Renal pelvis (tissue), 4 donors: Measurements from ENCODE around the gene OLFM4. TPM values are rescaled to one million over a fixed set of nuclear protein-coding genes. Genes with fewer than 3 reads are reported as not detected.

ENCODE experiments used
- DNase-seq: peaks from one replicate; pipeline ENCODE4 v3.0.0-alpha.2; 2013
- polyA plus RNA-seq, 3 donors: library from polyadenylated mRNA; unstranded; fragments of 120-200 nt; gene quantifications; one replicate each; pipeline ENCODE4 v1.2.1, GENCODE V29; 2013; ENCODE audit not compliant: insufficient read length in 3 of 3

Gene OLFM4
- polyA plus RNA-seq, 3 donors = 0.54 to 0.81 (median 0.58) TPM

GRCh38 chr13:53068585-53069520, 40.2 kb downstream of the OLFM4 start:
- no peak for DNase-seq

GRCh38 chr13:53069800-53070199, 41.2 kb downstream of the OLFM4 start:
- no peak for DNase-seq

- DNase-seq = no peak
Observed at GRCh38 chr13:53073711-53074110, 45.1 kb downstream of the OLFM4 start.

- DNase-seq = no peak
Observed at GRCh38 chr13:53074114-53074513, 45.5 kb downstream of the OLFM4 start.

- no peak for DNase-seq
Observed at GRCh38 chr13:53075356-53076041, 46.9 kb downstream of the OLFM4 start.

GRCh38 chr13:53079691-53080090, 51.1 kb downstream of the OLFM4 start:
- no peak for DNase-seq

- no peak for DNase-seq
Observed at GRCh38 chr13:53088871-53089270, 60.3 kb downstream of the OLFM4 start.

- DNase-seq = no peak
Observed at GRCh38 chr13:53089951-53090350, 61.3 kb downstream of the OLFM4 start.

GRCh38 chr13:53090461-53090860, 61.8 kb downstream of the OLFM4 start:
- no peak for DNase-seq

GRCh38 chr13:53092931-53093330, 64.3 kb downstream of the OLFM4 start:
- DNase-seq = no peak

- DNase-seq = no peak
Observed at GRCh38 chr13:53098455-53098854, 69.8 kb downstream of the OLFM4 start.

GRCh38 chr13:53100394-53101063, 71.9 kb downstream of the OLFM4 start:
- no peak for DNase-seq

Other genes starting within 250 kb of the OLFM4 start
- gene PCDH8, start 180.2 kb upstream of the OLFM4 start, polyA plus RNA-seq = under 1 TPM in 1 of 3 donors, not detected in 2; 0.16 TPM